Measurements from ENCODE around the gene CDC42BPA.
"Not testable (repeated sequence)": the region's sequence is repeated elsewhere in the genome, so short reads cannot be mapped to it uniquely, and the experiment has no call there.

Gene CDC42BPA

DNA sequence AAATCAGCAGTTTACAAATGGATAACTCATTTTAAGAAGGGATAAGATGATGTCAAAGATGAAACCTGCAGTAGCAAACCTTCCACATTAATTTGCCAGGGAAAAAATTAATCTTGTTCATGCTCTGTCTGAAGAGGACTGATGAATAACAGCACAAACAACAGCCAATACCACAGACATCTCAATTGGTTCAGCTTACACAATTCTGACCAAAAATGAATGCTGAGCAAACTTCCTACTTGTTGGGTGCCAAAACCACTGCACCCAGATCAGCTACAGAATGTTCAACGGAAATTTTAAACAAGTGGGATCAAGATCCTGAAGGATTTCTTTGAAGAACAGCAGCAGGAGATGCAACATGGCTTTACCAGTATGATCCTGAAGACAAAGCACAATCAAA, 279.9 kb downstream of the CDC42BPA start:
- no peak for DNase-seq

DNA sequence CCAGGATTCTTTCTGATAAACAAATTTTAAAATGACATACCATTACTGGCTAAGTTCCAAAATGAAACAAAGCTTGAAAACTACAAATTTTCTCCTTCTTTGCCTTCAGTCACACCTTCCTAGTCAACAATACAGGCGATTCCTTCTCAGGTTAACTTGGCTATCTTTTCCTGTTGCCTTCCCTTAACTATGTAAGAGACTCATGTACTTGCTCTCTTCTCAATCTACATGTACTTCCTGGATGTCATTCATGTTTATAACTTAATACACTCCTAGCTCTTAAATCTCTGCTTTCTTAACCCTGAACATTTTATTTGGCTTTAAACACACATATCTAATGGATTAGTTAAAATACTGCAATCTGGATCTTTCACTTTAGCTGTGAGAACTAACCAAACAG, 281.2 kb downstream of the CDC42BPA start:
- DNase-seq, result no peak

DNA sequence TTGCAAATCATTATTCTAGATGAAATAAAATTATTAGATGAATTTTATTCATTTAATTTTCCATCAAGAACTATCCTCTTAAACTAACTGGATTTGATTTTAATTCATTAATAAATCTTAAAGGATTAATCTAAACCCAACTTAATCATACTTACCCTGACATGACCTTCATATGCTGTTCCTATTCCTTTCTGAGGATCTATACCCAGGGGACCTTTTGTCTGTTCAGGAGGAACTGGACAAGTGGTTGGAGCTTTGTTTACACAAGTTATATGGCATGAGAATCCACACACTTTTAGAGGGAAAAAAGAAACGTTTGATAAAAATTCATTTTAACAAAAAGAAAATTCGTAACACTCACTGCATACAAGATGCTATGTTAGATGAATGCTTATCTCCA, 283.0 kb downstream of the CDC42BPA start:
- peak; percentile 69 for DNase-seq

DNA sequence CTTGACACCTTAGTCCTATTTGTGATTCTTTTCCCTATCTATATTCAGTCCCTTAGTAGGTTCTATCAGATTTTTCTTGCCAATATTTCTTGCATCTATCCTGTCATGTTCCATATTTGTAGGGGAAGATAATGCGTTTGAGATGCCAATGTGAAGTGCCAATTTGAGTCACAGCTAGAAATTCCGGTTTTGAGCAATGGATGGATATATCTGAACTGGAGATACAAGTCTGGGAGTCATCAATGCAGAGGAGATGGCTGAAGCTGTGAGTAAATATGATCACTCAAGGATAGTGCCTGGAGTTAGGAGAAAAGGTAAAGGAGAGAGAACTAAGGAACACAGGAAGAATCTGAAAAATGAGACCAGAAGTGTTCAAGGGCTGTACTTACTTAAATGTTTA, 284.4 kb downstream of the CDC42BPA start:
- peak; percentile 10 for DNase-seq

DNA sequence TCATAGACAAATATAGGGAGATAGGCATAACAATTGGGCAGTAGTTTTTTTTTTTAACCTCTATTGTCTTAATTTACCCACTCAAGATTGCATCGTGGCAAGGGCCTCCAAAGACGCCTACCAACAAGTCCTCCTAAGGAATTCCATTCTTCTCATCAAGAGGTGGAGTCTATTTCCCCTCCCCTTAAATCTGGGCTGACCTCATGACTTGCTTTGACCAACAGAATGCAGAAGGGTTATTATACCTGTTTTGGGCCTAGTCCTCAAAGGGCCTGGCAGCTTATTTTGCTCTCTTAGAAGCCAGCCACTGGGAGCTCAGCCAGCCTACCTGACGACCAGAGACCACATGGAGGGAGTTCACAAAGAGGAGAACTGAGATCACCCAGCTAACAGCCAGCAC, 285.9 kb downstream of the CDC42BPA start:
- DNase-seq, result no peak

DNA sequence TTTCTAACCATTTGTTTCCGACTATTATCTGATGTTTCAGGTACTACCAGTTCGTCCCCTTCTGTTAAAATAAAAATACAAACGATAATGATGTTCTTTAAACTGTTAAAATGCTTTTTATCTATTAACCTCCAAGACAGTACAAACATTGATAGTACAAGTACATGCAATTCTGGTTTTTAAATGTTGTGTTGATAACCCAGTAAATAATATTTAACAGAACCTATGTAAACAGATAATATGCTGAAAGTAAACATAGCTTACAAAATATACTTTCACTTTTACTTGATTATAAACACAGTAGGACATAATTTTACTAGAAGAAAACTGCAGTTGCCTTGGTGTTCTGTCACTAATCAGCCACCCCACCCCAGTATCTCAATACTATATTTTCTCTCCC, 301.3 kb downstream of the CDC42BPA start:
- DNase-seq, result no peak

DNA sequence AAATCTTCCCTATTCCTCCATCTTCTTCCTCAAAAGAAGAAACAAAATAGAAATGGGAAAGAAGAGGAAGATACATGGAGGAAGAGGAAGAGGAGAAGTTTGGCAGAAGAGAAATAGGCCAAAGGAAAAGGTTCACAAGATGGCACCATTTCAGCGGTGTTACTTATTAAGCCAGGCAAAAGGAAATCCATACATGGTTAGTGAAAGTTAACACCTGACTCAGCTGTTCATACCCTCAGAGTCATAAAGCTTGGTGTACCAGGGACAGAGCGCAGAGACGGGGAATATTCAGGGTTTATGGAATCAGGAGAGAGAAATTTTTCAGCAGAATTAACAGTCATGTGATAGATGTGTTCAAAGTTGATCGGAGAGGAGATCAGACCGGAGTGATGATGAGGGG, 307.6 kb downstream of the CDC42BPA start:
- DNase-seq, result no peak

DNA sequence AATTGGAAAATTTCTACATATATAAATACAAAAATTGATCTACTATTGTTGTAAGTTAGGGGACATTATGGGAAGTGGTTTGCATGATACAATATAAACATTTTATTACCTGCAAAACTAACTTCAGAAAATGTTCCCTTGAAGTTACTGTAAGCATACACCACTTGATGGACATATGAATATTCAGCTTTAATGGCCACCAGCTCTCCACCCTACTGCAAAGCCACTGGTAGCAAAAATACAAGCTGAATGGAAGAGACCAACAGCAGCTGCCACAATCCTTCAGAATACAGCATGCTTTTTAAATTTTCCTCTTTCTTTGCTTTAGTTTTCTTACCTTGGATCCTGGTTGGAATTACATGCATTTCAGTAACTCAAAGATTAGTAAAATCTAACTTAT, 308.4 kb downstream of the CDC42BPA start:
- no peak for DNase-seq

DNA sequence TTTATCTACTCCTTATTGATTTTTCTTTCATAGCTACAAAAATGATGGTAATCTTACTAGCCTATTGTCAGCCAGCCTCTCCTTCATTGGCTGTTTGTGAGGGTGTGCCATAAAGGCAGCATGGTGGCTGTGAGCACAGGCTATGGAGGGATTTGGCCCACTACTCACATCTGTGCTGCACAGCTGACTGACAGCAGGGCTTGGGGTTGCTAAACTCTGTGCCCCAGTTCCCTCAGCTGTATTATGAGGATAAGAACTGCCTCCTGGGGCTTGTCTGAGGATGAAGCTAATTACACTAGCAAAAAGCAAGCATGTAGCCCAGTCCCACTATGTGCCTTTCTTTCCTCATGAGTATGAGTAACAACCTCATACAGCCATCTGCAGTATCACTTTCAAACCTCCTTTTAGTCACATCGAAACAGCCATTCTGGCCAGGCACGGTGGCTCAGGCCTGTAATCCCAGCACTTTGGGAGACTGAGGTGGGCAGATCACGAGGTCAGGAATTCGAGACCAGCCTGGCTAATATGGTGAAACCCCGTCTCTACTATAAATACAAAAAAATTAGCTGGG, 312.0 kb downstream of the CDC42BPA start:
- DNase-seq, result no peak

DNA sequence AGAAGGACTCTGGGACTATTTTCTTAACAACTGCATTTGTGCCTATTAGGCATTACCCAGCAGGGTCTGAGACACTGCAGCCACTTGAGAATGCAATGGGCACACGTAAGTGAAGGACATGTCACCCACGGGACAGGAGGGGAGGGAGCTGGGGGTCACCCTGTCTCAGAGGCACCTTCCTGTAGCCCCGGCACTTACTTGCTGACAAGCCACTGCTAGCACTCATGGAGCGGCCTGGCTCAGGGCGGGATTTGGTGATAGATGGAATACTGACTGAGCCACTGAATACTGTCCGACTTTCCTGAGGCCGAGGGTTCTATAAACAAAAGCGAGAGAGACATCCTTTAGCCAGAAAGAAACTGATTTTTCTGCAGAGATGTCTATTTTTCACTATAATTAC, 313.5 kb downstream of the CDC42BPA start:
- DNase-seq, result no peak

DNA sequence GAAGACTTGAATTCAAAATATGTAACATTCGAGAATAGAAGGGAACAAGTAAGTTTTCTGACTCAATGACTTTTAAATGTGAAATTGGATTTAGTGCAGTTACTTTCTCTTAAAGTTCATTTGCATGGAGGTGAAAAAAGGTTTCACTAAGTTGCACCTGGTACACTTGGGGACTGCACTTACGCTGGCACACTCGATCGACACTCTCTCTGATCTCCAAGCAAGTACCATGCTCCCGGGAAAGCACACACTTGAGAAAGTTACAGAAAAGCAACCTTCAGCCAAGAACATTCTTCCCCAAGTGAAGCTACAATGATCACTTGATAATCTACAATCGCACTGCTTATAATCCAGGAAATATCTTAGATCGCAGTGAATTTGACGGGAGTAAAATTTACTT, 315.1 kb downstream of the CDC42BPA start:
- DNase-seq, result no peak

DNA sequence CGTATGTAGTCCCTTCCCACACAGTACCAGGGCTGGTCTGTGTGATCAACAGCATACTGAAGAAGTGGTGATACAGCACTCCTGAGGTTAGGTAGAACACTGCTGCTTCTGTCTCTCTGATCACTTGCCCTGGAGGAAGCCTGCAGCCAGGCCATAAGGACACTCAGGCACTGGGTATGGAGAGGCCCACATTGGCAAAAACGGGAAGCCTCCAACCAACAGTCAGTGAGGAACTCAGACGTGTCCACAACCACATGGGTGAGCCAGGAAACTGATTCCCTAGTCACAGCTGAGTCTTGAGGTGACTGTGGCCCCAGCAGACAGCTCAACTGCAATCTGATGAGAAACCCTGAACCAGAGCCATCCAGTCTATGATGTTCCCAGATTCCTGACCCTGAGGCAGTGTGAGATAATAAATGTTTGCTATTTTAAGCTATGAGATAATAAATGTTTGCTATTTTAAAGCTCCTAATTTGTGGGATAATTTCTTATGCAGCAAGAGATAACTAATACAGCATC, 315.7 kb downstream of the CDC42BPA start:
- DNase-seq, result no peak

DNA sequence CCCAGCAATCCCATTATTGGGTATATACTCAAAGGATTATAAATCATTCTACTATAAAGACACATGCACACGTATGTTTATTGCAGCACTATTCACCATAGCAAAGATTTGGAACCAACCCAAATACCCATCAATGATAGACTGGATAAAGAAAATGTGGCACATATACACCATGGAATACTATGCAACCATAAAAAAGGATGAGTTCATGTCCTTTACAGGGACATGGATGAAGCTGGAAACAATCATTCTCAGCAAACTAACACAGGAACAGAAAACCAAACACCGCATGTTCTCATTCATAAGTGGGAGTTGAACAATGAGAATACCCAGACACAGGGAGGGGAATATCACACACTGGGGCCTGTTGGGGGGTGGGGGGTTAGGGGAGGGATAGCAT, 318.7 kb downstream of the CDC42BPA start:
- not testable (repeated sequence) for DNase-seq

DNA sequence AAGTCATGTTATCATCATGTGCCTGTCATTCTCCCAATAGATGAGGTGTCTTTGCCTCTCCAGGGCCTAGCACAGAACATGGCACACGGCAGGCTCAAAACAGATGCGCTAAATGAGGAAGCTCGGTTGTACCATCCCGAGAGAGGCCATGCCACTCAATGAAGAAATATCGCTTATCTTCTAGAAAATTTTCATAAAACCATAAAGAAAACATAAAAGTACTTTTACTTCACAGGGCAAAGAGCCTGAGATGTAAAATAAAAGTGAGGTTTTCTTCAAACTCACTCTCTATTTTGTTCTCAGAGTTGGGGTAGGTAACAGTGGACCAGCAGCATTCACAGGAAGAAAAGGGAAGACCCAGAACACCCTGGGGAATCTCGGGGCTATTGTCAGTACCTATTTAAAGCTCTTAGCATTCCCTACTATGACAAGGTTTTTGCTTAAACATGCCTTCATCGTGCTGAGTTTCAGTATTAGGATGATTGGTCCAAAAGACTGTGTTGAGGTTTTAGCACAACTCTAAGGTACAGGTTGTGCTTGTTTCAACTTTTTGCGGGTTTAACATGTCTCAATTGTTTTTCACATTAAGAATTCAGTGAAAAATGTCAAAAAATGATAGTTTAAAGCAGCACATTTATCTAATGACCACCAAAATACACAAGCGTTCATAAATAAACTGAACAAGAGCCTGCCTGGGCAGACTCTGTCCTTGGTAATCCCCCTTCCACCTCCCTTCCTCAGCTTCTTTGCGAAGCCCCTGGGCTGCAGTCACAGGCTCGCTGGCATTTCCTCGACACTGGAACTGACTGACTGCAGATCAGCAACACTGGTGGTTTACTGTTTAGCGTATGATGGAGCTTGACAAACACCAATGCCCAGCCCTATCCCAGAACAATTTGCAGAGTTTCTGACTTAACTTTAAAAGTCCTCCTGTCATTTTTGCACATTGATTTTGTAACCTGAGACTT, 322.6 kb downstream of the CDC42BPA start:
- no peak for DNase-seq

DNA sequence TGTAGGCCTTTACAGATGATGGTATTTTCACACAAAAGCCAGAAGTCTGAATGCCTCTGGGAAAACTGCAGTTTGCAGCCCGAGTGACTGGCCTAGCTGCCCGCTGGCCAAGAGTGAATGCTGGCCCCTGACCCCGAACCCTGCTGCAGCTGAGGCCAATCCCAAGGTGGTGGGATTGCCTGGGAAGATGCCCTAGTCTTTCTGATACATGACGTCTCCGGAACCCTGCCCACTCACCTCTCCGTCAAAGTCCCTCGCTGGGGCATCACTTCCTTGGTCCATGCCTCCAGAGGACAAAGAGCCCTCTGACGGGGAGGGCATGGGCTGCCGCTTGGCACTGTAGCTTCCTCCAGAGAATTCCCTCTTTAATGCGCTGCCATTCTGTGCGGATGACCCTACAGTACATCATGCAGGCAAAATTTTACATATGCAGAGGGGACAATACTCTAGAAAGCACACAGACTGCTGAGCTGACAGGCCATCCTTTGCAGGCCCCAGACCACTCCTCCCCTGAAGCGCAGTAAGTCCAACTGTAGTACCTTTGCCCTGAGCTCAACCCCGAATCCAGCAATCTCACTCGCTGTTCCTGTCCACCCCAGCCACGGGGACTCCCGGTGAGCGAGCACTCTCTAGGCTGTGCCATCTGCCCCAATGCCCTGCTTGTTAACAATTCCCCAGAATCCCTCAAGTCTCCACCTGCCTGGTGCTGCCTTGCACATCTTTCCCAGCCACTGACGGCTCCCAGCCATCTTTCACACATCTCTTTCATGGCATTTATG, 323.5 kb downstream of the CDC42BPA start:
- DNase-seq, result no peak

DNA sequence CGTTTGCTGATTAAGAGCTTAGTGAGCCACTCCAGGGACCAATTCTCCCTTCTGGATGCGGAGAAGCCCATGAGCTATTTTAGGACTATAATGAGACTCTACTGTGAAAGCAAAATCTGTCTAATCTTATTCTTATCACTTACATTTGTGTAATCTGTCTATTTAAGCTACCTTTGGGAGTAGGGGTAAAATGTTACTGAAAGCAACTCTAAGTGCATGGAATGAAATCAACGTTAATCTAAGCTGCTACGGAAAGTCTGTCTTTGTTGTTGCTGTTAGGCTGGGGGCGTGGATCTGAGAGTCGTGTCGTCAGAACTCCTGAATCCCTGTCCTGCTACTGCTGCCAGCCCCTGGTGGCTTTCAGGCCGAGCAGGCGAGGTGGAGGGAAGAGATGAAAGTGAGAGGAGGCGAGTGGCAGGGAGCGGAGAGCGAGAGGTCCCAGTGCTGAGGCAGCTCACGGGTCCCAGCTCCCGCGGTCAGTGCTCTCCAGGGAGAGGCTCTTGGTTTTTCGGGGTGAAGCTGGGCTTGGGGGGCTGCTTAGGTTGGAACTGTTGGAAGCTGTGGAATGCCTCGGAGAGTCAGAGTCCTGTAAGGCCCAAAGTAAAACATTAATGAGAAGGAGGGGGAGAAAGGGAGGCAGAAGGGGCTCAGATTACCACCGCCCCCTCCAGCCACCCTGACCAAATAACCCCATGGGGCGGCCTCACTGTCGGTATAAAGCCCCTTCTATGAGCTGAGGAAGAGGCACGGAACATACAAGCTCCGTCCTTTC, 324.3 kb downstream of the CDC42BPA start:
- DNase-seq, result no peak

DNA sequence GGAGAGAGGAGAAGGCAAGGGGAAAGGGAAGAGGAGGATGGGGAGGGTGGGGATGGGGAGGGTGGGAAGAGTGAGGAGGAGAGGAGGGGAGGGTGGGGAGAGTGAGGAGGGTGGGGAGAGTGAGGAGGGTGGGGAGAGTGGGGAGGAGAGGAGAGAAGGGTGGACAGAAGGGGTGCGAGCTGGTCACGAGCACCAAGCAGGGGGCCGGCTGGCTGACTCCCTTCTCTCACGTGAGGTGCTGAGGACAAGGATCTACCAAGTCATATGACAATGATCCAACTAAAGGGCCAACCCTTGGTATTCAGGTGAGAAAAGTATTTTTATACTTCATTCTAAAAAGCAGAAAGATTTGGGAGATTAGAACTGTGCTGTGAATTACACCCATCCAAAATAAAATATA, 326.4 kb downstream of the CDC42BPA start:
- DNase-seq, result no peak

DNA sequence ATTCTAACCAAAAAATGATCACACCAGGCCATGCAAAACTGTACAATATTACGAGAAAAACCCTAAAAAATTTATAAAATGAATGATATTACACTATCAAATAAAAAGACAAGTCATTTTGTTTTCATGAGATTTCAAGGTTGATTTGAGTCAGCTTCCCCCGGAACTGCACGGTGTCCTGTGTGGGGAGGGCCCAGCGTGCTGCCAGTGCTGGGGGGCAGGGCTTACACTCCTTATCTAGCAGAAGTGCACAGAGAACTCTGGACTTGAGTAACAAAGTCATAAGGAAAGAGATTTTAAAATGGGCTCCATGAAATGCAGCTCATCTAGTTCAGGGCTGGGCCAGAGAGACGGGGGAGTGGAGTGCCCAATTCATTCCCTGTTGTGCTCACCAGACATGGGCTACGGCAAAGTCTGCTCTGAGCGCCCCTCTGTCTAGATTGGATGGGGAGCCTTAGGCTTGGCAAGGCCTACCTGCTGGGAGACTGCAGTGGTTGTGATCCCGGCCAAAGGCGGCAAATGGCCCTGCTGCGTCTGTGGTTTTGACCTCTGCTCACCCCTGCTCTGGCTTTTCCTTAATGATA, 328.1 kb downstream of the CDC42BPA start:
- no peak for DNase-seq

DNA sequence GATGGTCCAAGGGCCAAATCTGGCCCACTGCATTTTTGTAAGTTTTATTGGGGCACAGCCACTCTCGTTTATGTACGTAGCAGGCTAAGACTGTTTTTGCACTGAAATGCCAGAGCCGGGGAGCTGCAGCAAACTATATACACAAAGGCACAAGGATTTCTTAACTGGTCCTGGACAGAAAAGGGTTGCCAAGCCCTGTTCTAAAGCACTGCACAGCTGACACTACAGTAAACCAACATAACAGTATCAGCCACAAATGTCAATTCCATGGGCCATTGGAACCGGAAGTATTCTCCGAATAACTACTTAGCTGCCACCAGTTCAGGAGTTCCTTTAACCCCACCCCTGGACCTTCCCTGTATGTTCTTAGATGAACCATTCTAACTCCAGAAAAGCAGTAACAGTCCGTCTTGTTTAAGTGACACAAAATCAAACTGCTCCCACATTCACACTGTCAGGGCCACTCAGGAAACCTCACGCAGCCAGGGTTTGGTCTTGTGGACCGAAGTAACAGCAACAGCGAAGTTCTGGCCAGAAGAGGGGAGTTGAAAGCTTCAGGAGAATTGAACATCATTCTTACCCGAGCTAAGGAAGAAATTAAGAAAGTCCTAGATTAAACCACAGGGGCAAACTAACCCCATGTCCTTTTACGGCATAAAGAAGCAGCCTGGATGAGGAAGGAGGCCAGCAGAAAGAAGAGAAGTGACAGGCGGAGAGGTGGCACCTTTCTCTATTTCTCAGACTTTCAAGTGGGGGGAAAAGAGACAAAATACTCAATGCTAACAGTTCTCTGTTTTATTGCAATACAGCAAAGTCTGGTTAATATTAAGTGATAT, 329.0 kb downstream of the CDC42BPA start:
- no peak for DNase-seq

DNA sequence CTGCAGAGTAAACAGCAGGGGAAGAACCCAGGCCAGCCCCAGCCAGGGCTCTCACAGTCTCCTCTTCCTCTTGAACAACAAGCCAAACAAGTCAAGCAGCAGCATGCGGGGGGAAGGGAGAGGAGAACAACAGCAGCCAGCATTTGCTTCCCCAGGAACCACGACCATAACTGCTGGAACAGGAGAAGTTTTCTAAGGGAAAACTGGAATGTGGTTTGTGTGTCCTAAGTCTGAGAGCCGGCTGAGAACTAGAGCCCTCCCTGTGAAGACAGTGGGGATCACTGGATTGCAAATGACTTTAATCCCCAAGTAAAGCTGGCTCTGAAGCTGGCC, 330.0 kb downstream of the CDC42BPA start:
- peak; percentile 90 for DNase-seq

DNA sequence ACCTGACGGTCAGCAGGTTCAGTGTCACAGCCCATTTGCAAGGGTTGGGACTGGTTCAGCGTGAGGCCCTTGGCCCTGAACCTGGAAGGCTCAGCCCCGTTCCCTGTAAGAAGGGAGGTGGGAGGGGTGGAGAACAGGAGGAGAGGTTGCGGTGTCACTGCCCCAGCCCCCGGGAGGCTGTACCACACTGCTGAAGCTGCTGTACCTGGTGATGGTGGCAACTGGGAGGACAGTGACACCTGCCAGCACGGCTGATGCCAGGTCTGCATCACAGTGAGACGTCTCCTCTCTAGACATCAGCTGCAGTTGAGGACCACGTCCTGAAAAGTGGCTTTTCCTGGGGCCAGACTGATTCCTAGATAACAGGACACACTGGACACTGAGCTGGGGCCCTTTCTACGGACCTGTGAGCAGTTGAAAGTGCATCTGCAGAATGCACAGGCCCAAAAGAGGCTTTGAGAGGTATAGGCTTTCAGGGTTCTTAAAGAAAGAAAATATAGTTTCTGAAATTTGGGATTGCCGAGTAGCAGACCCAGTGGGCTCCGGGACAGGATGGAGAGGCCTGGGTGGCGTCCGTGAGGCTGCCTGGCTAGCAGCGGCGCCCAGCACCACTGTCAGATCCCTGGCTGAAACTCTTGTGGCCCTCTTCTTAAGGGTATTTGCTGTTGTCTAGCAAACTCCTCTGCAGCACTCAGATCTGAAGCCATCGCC, 330.5 kb downstream of the CDC42BPA start:
- DNase-seq, result peak; percentile 61
